Upper lobe of right lung (tissue), 1 donor: ENCODE measurements around the gene NDUFB7. TPM values are rescaled to one million over a fixed set of nuclear protein-coding genes. Genes with fewer than 3 reads are reported as not detected.

Experiments
- ATAC-seq: fragments of 200-7000 bp; cut with Tn5 transposase; one replicate; pipeline ENCODE4 v1.9.1; 2020; ENCODE audit warnings: mild to moderate bottlenecking, moderate library complexity
- DNase-seq: peaks from one replicate; pipeline ENCODE4 v3.0.0-alpha.2; 2020
- H3K27ac ChIP-seq: fragments of 200-600 bp; one replicate; pipeline ENCODE4 v1.8.0; 2022
- H3K27me3 ChIP-seq: fragments of 200-600 bp; one replicate; pipeline ENCODE4 v1.8.0; 2022; ENCODE audit warnings: mild to moderate bottlenecking
- H3K36me3 ChIP-seq: fragments of 200-600 bp; one replicate; pipeline ENCODE4 v1.8.0; 2022
- H3K4me1 ChIP-seq: fragments of 200-600 bp; one replicate; pipeline ENCODE4 v1.8.0; 2022
- H3K4me3 ChIP-seq: fragments of 200-600 bp; one replicate; pipeline ENCODE4 v1.8.0; 2022; ENCODE audit warnings: mild to moderate bottlenecking
- H3K9me3 ChIP-seq: fragments of 200-600 bp; one replicate; pipeline ENCODE4 v1.8.0; 2022
- intact Hi-C: fragments of 100-400 bp; cut with DNase I; formaldehyde crosslinking; loops from one replicate; pipeline ENCODE4 v1.11.0; 2022
- total RNA-seq: library from RNA; stranded (reverse); fragmentation: NEBNext Ultra II Directional; extraction: Animal tissue kit (Norgen Biotek cat#: 25700); gene quantifications from one replicate; pipeline ENCODE4 v1.2.1, GENCODE V29; 2021
- TF ChIP-seq, protein P1 (sequence below): fragments of 200-600 bp; IDR thresholded peaks from one replicate; pipeline ENCODE4 v1.8.0; 2022; ENCODE audit warnings: antibody characterized with exemption
- donor health status: DM: no; HTN: yes; CAD: no; lungs with severe emphysema.

NDUFB7 gene
- total RNA-seq, 1 donor from 2014 or later = 113 TPM

DNA sequence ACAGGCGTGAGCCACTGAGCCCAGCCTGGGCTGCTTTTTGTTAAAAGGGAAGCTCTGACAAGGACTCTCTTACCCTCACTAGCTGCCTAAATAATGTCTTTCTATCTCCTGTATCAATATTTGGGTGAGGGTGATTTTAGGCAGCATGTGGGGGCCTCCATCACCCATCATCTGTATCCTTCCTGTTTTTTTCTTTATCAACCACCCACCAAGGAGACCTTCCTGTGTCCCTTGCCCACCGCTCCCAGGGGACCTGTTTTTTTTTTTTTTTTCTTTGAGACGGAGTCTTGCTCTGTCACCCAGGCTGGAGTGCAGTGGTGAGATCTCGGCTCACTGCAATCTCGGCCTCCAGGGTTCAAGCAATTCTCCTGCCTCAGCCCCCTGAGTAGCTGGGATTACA lies 5.4 kb upstream of the NDUFB7 start:
- H3K4me3 ChIP-seq = no peak overlapping the region
- intact Hi-C loops = no loop called here
- no peak overlapping the region for H3K27ac ChIP-seq
- no peaks in the 10 kb centered on the region for H3K9me3 ChIP-seq
- TF ChIP-seq, protein P1, sequence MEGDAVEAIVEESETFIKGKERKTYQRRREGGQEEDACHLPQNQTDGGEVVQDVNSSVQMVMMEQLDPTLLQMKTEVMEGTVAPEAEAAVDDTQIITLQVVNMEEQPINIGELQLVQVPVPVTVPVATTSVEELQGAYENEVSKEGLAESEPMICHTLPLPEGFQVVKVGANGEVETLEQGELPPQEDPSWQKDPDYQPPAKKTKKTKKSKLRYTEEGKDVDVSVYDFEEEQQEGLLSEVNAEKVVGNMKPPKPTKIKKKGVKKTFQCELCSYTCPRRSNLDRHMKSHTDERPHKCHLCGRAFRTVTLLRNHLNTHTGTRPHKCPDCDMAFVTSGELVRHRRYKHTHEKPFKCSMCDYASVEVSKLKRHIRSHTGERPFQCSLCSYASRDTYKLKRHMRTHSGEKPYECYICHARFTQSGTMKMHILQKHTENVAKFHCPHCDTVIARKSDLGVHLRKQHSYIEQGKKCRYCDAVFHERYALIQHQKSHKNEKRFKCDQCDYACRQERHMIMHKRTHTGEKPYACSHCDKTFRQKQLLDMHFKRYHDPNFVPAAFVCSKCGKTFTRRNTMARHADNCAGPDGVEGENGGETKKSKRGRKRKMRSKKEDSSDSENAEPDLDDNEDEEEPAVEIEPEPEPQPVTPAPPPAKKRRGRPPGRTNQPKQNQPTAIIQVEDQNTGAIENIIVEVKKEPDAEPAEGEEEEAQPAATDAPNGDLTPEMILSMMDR = no peak
- no peaks in the 10 kb centered on the region for H3K36me3 ChIP-seq
- DNase-seq (no peak), ATAC-seq (no peak)
- peaks cover 8% of the 10 kb centered on the region for H3K4me1 ChIP-seq
- H3K27me3 ChIP-seq = no peaks in the 10 kb centered on the region

DNA sequence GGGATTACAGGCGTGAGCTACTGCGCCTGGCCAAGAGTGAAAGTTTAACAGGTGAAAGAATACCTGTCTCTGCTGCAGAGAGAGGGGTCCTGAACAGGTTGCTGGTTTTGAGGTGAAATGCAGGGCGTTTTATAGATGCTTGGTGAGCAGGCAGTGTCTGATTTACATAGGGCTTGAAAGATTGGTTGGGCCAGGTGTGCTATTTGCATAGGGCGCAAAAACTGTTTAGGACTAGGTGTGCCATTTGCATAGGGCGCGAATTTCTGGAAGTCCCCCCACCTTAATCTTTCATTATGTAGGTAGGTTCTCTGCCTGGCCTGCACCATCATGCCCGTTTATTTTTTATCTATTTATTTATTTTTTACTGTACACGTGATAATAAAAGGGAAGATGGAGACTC lies 4.5 kb upstream of the NDUFB7 start:
- H3K27me3 ChIP-seq = no peaks in the 10 kb centered on the region
- no peaks in the 10 kb centered on the region for H3K9me3 ChIP-seq
- intact Hi-C loops = no loop called here
- TF ChIP-seq, protein P1 = no peak
- H3K4me1 ChIP-seq = peaks cover 8% of the 10 kb centered on the region
- DNase-seq (no peak), ATAC-seq (no peak)
- H3K4me3 ChIP-seq = no peak overlapping the region
- no peaks in the 10 kb centered on the region for H3K36me3 ChIP-seq
- no peak overlapping the region for H3K27ac ChIP-seq

DNA sequence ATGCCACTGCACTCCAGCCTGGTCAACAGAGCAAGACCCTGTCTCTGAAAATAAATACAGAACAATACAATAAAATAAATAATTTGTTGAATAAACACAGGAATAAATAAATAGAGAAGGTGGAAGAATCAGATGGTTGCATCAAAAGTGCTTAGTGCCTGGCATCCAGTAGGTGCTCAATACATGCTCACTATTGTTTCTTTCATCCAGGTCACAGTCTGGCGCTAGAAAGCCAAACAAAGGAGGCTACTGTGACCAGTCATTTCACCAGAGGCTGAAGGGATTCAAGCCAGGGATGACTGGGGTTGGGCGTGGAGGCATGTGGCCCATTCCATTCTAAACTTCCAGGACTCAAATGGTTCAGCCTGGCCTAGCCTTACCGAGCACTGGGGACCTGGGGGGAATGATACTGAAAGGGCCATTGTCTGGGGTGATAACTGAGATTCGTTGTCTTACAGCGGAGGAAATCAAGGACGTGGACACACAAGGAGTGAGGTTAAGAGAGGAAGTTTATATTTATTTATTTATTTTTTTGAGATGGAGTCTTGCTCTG lies 3.6 kb upstream of the NDUFB7 start:
- TF ChIP-seq, protein P1 = no peak
- Histone ChIP-seq H3K9me3 (no peaks in the 10 kb centered on the region), H3K27me3 (no peaks in the 10 kb centered on the region), H3K4me1 (peaks cover 17% of the 10 kb centered on the region), H3K27ac (no peak overlapping the region), H3K36me3 (no peaks in the 10 kb centered on the region), H3K4me3 (no peak overlapping the region)
- DNase-seq (no peak), ATAC-seq (no peak)
- intact Hi-C loops = no loop called here

DNA sequence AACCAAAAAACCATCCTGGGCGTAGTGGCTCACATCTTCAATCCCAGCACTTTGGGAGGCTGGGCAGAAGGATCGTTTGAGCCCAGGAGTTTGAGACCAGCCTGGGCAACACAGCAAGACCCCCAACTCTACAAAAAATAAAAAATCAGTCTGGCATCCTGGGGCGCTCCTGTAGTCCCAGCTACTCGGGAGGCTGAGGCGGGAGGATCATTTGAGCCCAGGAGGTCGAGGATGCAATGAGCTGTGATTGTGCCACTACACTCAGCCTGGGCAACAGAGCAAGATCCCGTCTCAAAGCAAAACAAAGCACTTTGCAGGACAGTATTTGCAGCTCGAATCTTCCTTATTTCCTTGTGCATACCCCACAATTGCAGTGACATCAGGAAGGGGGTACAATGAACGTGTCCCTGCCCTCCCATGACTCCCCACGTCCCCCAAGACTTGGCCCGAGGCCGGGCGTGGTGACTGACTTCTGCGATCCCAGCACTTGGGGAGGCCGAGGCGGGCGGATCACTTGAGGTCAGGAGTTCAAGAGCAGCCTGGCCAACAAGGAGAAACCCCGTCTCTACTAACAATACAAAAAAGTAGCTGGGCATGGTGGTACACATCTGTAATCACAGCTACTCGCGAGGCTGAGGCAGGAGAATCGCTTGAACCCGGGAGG lies 870 bp downstream of the NDUFB7 start:
- DNase-seq (no peak), ATAC-seq (no peak)
- H3K36me3 ChIP-seq = peaks cover 4% of the 10 kb centered on the region
- intact Hi-C loops = no loop called here
- H3K27me3 ChIP-seq = no peaks in the 10 kb centered on the region
- peak overlapping the region; percentile 87 for H3K4me3 ChIP-seq
- peak overlapping the region; percentile 75 for H3K27ac ChIP-seq
- TF ChIP-seq, protein P1 = no peak
- H3K4me1 ChIP-seq = peaks cover 25% of the 10 kb centered on the region
- no peaks in the 10 kb centered on the region for H3K9me3 ChIP-seq

DNA sequence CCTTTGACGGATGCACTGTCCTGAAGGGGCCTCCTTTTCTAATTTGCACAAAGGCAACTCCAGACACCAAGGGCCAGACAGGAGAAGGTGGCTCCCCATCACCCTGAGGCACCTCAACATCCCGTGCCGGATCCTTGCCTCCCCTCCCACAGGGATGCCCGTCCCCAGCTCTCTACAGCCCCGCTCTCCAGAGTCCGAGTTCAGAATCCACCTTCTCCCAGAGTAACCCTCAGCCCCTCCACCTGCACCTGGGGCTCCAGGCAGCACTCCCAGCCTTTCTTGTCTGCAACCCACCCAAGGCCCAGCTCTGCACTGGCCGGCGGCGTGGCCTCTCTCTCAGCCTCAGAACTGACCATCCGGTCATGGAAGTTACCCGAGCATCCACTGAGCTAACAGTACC lies 4.8 kb downstream of the NDUFB7 start:
- Histone ChIP-seq H3K4me1 (peaks cover 17% of the 10 kb centered on the region), H3K4me3 (no peak overlapping the region), H3K27ac (no peak overlapping the region), H3K27me3 (no peaks in the 10 kb centered on the region), H3K9me3 (no peaks in the 10 kb centered on the region), H3K36me3 (peaks cover 17% of the 10 kb centered on the region)
- TF ChIP-seq, protein P1 = no peak
- ATAC-seq = no peak
- DNase-seq = no peak
- intact Hi-C loops = no loop called here
